GM19193 (cell line): ENCODE results near the gene PTPN1.

Experiments
- POLR2A ChIP-seq: IDR thresholded peaks from 4 replicates; pipeline ENCODE4 v1.6.1; 2011; ENCODE audit not compliant: insufficient read depth, insufficient read length; ENCODE audit errors: extremely low read depth

PTPN1 gene

GRCh38 chr20:50496773-50497385 is 13.3 kb upstream of the PTPN1 start:
- TF ChIP-seq POLR2A, result no peak

- TF ChIP-seq POLR2A, result no peak
These were observed 12.0 kb upstream of the PTPN1 start for GRCh38 chr20:50498071-50498776.

GRCh38 chr20:50499938-50500337 is 10.2 kb upstream of the PTPN1 start:
- no peak for TF ChIP-seq POLR2A

- no peak for TF ChIP-seq POLR2A
These were observed 8.0 kb upstream of the PTPN1 start for GRCh38 chr20:50501972-50502745.

GRCh38 chr20:50504231-50504823 is 5.9 kb upstream of the PTPN1 start:
- no peak for TF ChIP-seq POLR2A

GRCh38 chr20:50506270-50506579 is 4.0 kb upstream of the PTPN1 start:
- no peak for TF ChIP-seq POLR2A

GRCh38 chr20:50508171-50508755 is 1.9 kb upstream of the PTPN1 start:
- TF ChIP-seq POLR2A, result no peak

- no peak for TF ChIP-seq POLR2A
These were observed 741 bp downstream of the PTPN1 start for GRCh38 chr20:50510706-50511542.

- TF ChIP-seq POLR2A, result no peak
These were observed 2.1 kb downstream of the PTPN1 start for GRCh38 chr20:50512323-50512722.

- TF ChIP-seq POLR2A, result no peak
These were observed 3.2 kb downstream of the PTPN1 start for GRCh38 chr20:50513169-50514034.

- TF ChIP-seq POLR2A, result no peak
These were observed 3.8 kb downstream of the PTPN1 start for GRCh38 chr20:50514035-50514337.

- TF ChIP-seq POLR2A, result no peak
These were observed 4.6 kb downstream of the PTPN1 start for GRCh38 chr20:50514750-50515149.

GRCh38 chr20:50515471-50516106 is 5.4 kb downstream of the PTPN1 start:
- no peak for TF ChIP-seq POLR2A

- no peak for TF ChIP-seq POLR2A
These were observed 6.2 kb downstream of the PTPN1 start for GRCh38 chr20:50516180-50516934.
